Activated naive CD8-positive, alpha-beta T cell treated with anti-CD3 and anti-CD28 coated beads, Interleukin-2, amount 50 U/mL, for 24 hours (primary cell): ENCODE data around the gene PDS5A.
"Not testable (repeated sequence)": the region's sequence is repeated elsewhere in the genome, so short reads cannot be mapped to it uniquely, and the experiment has no call there.

Experiments
- ATAC-seq: fragments of 150-1000 bp; cut with Tn5 transposase; one replicate; pipeline ENCODE4 v1.10.0; 2021
- DNase-seq: peaks from one replicate; pipeline ENCODE4 v3.0.0; 2021
- H3K27ac Mint-ChIP-seq: one replicate; pipeline ENCODE4 v1.8.0; 2021; ENCODE audit warnings: mild to moderate bottlenecking, mixed read lengths
- H3K27me3 Mint-ChIP-seq: one replicate; pipeline ENCODE4 v1.8.0; 2021; ENCODE audit warnings: mixed read lengths
- H3K36me3 Mint-ChIP-seq: one replicate; pipeline ENCODE4 v1.8.0; 2021; ENCODE audit warnings: low read depth, mixed read lengths
- H3K4me1 Mint-ChIP-seq: one replicate; pipeline ENCODE4 v1.8.0; 2021; ENCODE audit warnings: mixed read lengths
- H3K4me3 Mint-ChIP-seq: one replicate; pipeline ENCODE4 v1.8.0; 2021; ENCODE audit warnings: mild to moderate bottlenecking, moderate library complexity, mixed read lengths
- H3K9me3 Mint-ChIP-seq: one replicate; pipeline ENCODE4 v1.8.0; 2021; ENCODE audit warnings: mixed read lengths

PDS5A gene

DNA sequence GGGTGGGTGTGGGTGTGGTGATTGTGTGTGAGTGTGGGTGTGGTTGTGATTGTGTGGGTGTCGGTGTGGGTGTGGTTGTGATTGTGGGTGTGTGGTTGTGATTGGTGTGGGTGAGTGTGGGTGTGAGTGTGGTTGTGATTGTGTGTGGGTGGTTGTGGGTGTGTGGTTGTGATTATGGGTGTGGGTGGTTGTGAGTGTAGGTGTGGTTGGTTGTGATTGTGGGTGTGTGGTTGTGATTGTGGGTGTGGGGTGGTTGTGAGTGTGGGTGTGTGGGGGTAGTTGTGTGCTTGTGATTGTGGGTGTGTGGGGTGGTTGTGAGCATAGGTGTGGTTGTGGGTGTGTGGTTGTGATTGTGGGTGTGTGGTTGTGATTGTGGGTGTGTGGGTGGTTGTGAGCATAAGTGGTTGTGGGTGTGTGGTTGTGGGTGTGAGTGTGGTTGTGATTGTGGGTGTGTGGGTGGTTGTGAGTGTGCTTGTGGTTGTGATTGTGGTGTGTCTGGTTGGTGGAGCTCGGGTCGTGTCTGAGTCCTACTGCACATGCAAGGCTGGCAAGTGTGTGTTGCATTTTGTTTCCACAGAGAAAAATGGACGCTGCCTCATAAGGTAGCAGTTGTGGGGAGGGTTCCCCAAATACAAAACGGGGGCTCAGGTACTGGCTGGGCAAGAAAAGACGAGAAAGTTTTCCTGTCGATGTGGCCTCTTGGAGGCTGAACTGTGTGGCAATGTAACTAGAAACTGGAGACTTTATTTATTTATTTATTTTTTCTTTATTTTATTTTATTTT lies 163.1 kb downstream of the PDS5A start:
- peaks cover 10% of the 10 kb centered on the region for H3K27me3 Mint-ChIP-seq
- peaks cover 14% of the 10 kb centered on the region for H3K9me3 Mint-ChIP-seq
- DNase-seq (peak; percentile 6), ATAC-seq (peak; percentile 51)
- peaks cover 13% of the 10 kb centered on the region for H3K36me3 Mint-ChIP-seq
- H3K4me1 Mint-ChIP-seq = peaks cover 11% of the 10 kb centered on the region
- peak overlapping the region; percentile 71 for H3K27ac Mint-ChIP-seq
- peak overlapping the region; percentile 17 for H3K4me3 Mint-ChIP-seq

DNA sequence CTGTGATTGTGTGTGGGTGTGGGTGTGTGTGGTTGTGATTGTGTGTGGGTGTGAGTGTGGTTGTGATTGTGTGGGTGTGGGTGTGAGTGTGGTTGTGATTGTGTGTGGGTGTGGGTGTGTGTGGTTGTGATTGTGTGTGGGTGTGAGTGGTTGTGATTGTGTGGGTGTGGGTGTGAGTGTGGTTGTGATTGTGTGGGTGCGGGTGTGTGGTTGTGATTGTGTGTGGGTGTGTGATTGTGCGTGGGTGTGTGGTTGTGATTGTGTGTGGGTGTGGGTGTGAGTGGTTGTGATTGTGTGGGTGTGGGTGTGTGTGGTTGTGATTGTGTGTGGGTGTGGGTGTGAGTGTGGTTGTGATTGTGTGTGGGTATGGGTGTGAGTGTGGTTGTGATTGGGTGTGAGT lies 163.9 kb downstream of the PDS5A start:
- peaks cover 14% of the 10 kb centered on the region for H3K9me3 Mint-ChIP-seq
- not testable (repeated sequence) for ATAC-seq, DNase-seq, H3K27ac Mint-ChIP-seq, H3K4me3 Mint-ChIP-seq
- H3K36me3 Mint-ChIP-seq = peaks cover 13% of the 10 kb centered on the region
- H3K27me3 Mint-ChIP-seq = peaks cover 10% of the 10 kb centered on the region
- peaks cover 11% of the 10 kb centered on the region for H3K4me1 Mint-ChIP-seq

- Mint-ChIP-seq H3K36me3 (peaks cover 13% of the 10 kb centered on the region), H3K4me1 (peaks cover 11% of the 10 kb centered on the region), H3K27ac (peak overlapping the region; percentile 72), H3K9me3 (peaks cover 14% of the 10 kb centered on the region), H3K27me3 (peaks cover 10% of the 10 kb centered on the region)
- DNase-seq, H3K4me3 Mint-ChIP-seq, ATAC-seq: not testable (repeated sequence)
Observed at GRCh38 chr4:39813033-39813432, 164.7 kb downstream of the PDS5A start.

GRCh38 chr4:39812500-39812899 lies 165.2 kb downstream of the PDS5A start:
- peaks cover 10% of the 10 kb centered on the region for H3K27me3 Mint-ChIP-seq
- peak; percentile 67 for ATAC-seq
- no peak for DNase-seq

GRCh38 chr4:39808231-39808749 lies 169.4 kb downstream of the PDS5A start:
- Mint-ChIP-seq H3K4me1 (peaks cover 8% of the 10 kb centered on the region), H3K27me3 (peaks cover 7% of the 10 kb centered on the region), H3K36me3 (peaks cover 8% of the 10 kb centered on the region), H3K9me3 (peaks cover 9% of the 10 kb centered on the region), H3K4me3 (no peak overlapping the region), H3K27ac (no peak overlapping the region)
- DNase-seq = no peak
- no peak for ATAC-seq

More at GRCh38 chr4:39812500-39812899, 165.2 kb downstream of the PDS5A start:
- H3K36me3 Mint-ChIP-seq = peaks cover 13% of the 10 kb centered on the region
- peak overlapping the region; percentile 72 for H3K27ac Mint-ChIP-seq
- peaks cover 14% of the 10 kb centered on the region for H3K9me3 Mint-ChIP-seq
- peaks cover 11% of the 10 kb centered on the region for H3K4me1 Mint-ChIP-seq
- H3K4me3 Mint-ChIP-seq = peak overlapping the region; percentile 22

- DNase-seq = no peak
- Mint-ChIP-seq H3K4me3 (no peak overlapping the region), H3K27ac (no peak overlapping the region), H3K27me3 (no peaks in the 10 kb centered on the region), H3K9me3 (no peaks in the 10 kb centered on the region), H3K4me1 (no peaks in the 10 kb centered on the region), H3K36me3 (no peaks in the 10 kb centered on the region)
- no peak for ATAC-seq
Observed at GRCh38 chr4:39802005-39802404, 175.7 kb downstream of the PDS5A start.

GRCh38 chr4:39792976-39793375 lies 184.7 kb downstream of the PDS5A start:
- H3K4me1 Mint-ChIP-seq, ATAC-seq: not testable (repeated sequence)

DNA sequence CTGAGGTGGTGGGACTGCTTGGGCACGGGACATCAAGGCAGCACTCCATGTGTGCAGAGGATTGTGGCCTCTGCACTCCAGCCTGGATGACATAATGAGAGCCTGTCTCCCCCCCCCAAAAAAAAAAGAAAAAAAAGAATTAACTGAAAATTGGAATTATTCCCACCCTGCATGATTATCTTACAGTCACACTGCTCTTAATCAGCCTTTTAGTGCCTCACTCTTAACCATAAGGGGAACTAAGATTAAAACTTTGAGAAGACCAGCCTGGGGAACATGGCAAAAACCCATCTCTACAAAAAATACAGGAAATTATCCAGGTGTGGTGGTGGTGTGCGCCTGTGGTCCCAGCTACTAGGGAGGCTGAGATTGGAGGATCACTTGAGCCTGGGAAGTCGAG lies 185.2 kb downstream of the PDS5A start:
- Mint-ChIP-seq H3K27ac (no peak overlapping the region), H3K36me3 (no peaks in the 10 kb centered on the region), H3K9me3 (peaks cover 4% of the 10 kb centered on the region), H3K27me3 (no peaks in the 10 kb centered on the region), H3K4me3 (no peak overlapping the region), H3K4me1 (no peaks in the 10 kb centered on the region)
- no peak for DNase-seq
- no peak for ATAC-seq

More at GRCh38 chr4:39792976-39793375, 184.7 kb downstream of the PDS5A start:
- not testable (repeated sequence) for H3K36me3 Mint-ChIP-seq, DNase-seq, H3K9me3 Mint-ChIP-seq, H3K27me3 Mint-ChIP-seq, H3K4me3 Mint-ChIP-seq, H3K27ac Mint-ChIP-seq

DNA sequence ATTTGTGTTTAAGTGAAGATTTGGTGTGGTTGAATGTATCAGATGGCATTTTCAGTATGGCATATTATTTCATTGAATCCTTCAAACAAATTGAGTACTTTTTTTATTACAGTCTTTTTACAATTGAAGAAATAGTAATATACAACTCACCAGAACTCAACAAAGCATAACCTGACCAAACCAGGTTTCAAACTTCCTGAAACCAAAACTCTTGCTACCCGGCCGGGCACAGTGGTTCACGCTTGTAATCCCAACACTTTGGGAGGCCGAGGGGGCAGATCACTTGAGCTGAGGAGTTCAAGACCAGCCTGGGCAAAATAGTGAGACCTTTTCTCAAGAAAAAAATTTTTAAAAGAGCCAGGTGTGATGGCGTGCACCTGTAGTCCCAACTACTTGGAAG lies 185.6 kb downstream of the PDS5A start:
- no peak for ATAC-seq
- no peak overlapping the region for H3K4me3 Mint-ChIP-seq
- H3K36me3 Mint-ChIP-seq = no peaks in the 10 kb centered on the region
- peaks cover 4% of the 10 kb centered on the region for H3K9me3 Mint-ChIP-seq
- H3K27me3 Mint-ChIP-seq = no peaks in the 10 kb centered on the region
- H3K27ac Mint-ChIP-seq = no peak overlapping the region
- no peak for DNase-seq
- H3K4me1 Mint-ChIP-seq = no peaks in the 10 kb centered on the region

- Mint-ChIP-seq H3K27me3 (no peaks in the 10 kb centered on the region), H3K4me1 (no peaks in the 10 kb centered on the region), H3K36me3 (no peaks in the 10 kb centered on the region), H3K9me3 (peaks cover 4% of the 10 kb centered on the region), H3K4me3 (no peak overlapping the region), H3K27ac (no peak overlapping the region)
- DNase-seq (no peak), ATAC-seq (no peak)
Observed at GRCh38 chr4:39786838-39787237, 190.9 kb downstream of the PDS5A start.

- Mint-ChIP-seq H3K27ac (no peak overlapping the region), H3K4me1 (peaks cover 3% of the 10 kb centered on the region), H3K9me3 (peaks cover 4% of the 10 kb centered on the region), H3K4me3 (no peak overlapping the region), H3K27me3 (no peaks in the 10 kb centered on the region), H3K36me3 (no peaks in the 10 kb centered on the region)
- ATAC-seq (no peak), DNase-seq (no peak)
Observed at GRCh38 chr4:39785083-39785482, 192.6 kb downstream of the PDS5A start.

- H3K27me3 Mint-ChIP-seq, H3K9me3 Mint-ChIP-seq, H3K4me1 Mint-ChIP-seq, DNase-seq, ATAC-seq, H3K4me3 Mint-ChIP-seq, H3K27ac Mint-ChIP-seq: not testable (repeated sequence)
- H3K36me3 Mint-ChIP-seq = peaks cover 14% of the 10 kb centered on the region
Observed at GRCh38 chr4:39781988-39782387, 195.7 kb downstream of the PDS5A start.
